Panc1 (cell line): Measurements from ENCODE around the gene FZD2. TPM values are rescaled to one million over a fixed set of nuclear protein-coding genes. Genes with fewer than 3 reads are reported as not detected.

Experiments
- ATAC-seq: fragments of 200-7000 bp; cut with Tn5 transposase; 2 replicates; pipeline ENCODE4 v1.9.1; 2020; ENCODE audit warnings: mild to moderate bottlenecking, moderate library complexity
- BruUV-seq: library from RNA; stranded (reverse); fragments of 400-500 nt; replicated peaks from 2 replicates; lab custom pipeline; 2021; lab: Mats Ljungman, UMichigan
- CTCF ChIA-PET: fragments of 300-600 bp; sonication (Branson Sonifier 250); formaldehyde crosslinking; loops from one replicate; lab custom pipeline; 2022; ENCODE audit warnings: antibody characterized with exemption; lab: Charles Lee
- POLR2A ChIA-PET: fragments of 300-600 bp; sonication (Branson Sonifier 250); formaldehyde crosslinking; loops from one replicate; lab custom pipeline; 2022; ENCODE audit warnings: antibody characterized with exemption; lab: Charles Lee
- DNase-seq: peaks from one replicate; pipeline ENCODE4 v3.0.0-alpha.2; 2010; ENCODE audit warnings: low read depth, low spot score
- H3K27ac ChIP-seq: 2 replicates; pipeline ENCODE4 v1.5.1; 2011; ENCODE audit warnings: mild to moderate bottlenecking, low read length, inconsistent platforms
- H3K27me3 ChIP-seq: fragments of 200-500 bp; sonication (Bioruptor generic); 2 replicates; pipeline ENCODE4 v1.6.0; 2014; ENCODE audit warnings: low read length, inconsistent platforms; ENCODE audit not compliant: control insufficient read depth, insufficient read depth
- H3K36me3 ChIP-seq: fragments of 200-500 bp; sonication (Bioruptor generic); 2 replicates; pipeline ENCODE4 v1.5.1; 2014; ENCODE audit warnings: inconsistent platforms, mild to moderate bottlenecking, low read length, moderate library complexity; ENCODE audit not compliant: control insufficient read depth, insufficient read depth
- H3K4me1 ChIP-seq: 2 replicates; pipeline ENCODE4 v1.5.1; 2011; ENCODE audit warnings: inconsistent platforms, mild to moderate bottlenecking, low read length, moderate library complexity; ENCODE audit not compliant: control insufficient read depth, insufficient read depth
- H3K4me3 ChIP-seq, 2 experiments: 2 replicates each; pipeline ENCODE4 v1.5.1; 2011 to 2012; ENCODE audit warnings: low read depth in 2 of 2, low read length in 2 of 2, mild to moderate bottlenecking in 2 of 2, inconsistent platforms in 1 of 2, moderate library complexity in 1 of 2
- H3K9me3 ChIP-seq: fragments of 200-500 bp; sonication (Bioruptor generic); 2 replicates; pipeline ENCODE4 v1.5.1; 2014; ENCODE audit warnings: low read depth, mild to moderate bottlenecking, inconsistent platforms, low read length, moderate library complexity; ENCODE audit not compliant: control insufficient read depth, insufficient read depth
- POLR2AphosphoS5 ChIP-seq: IDR thresholded peaks from 2 replicates; pipeline ENCODE4 v1.6.1; 2012; ENCODE audit warnings: mild to moderate bottlenecking, low read depth, low read length, moderate library complexity
- SIN3A ChIP-seq: IDR thresholded peaks from 2 replicates; pipeline ENCODE4 v1.6.1; 2012; ENCODE audit warnings: low read depth, mild to moderate bottlenecking, low read length, moderate library complexity, borderline replicate concordance; ENCODE audit not compliant: insufficient read depth
- TCF7L2 ChIP-seq: IDR thresholded peaks from 2 replicates; pipeline ENCODE4 v1.6.1; 2011; ENCODE audit warnings: mild to moderate bottlenecking, low read depth, low read length, inconsistent platforms
- in situ Hi-C: cut with HindIII; loops from 2 replicates; pipeline ENCODE4 v1.10.0; 2016; ENCODE audit warnings: low sequenced_read_pairs, low pct_unique_long_range_greater_than_20kb
- intact Hi-C: fragments of 100-400 bp; cut with micrococcal nuclease; formaldehyde crosslinking; loops from one replicate; pipeline ENCODE4 v1.10.0; 2022; ENCODE audit not compliant: unreplicated experiment
- total RNA-seq: library from RNA; stranded (reverse); gene quantifications from one replicate; pipeline ENCODE4 v1.2.1, GENCODE V29; 2021; ENCODE audit not compliant: unreplicated experiment
- TF ChIP-seq, protein P1 (sequence below), 2 experiments: IDR thresholded peaks; 2 replicates each; pipeline ENCODE4 v1.6.1; 2011 to 2012; ENCODE audit warnings: low read depth in 2 of 2, control low read depth in 1 of 2, low read length in 1 of 2, mild to moderate bottlenecking in 1 of 2, moderate library complexity in 1 of 2; ENCODE audit not compliant: insufficient read depth in 1 of 2
- TF ChIP-seq, protein P2 (sequence below): fragments of 450-650 bp; IDR thresholded peaks from 2 replicates; pipeline ENCODE4 v1.5.1; 2017; ENCODE audit warnings: mild to moderate bottlenecking

Gene FZD2
- total RNA-seq, 1 experiment from 2014 or later: 35.4 TPM

DNA sequence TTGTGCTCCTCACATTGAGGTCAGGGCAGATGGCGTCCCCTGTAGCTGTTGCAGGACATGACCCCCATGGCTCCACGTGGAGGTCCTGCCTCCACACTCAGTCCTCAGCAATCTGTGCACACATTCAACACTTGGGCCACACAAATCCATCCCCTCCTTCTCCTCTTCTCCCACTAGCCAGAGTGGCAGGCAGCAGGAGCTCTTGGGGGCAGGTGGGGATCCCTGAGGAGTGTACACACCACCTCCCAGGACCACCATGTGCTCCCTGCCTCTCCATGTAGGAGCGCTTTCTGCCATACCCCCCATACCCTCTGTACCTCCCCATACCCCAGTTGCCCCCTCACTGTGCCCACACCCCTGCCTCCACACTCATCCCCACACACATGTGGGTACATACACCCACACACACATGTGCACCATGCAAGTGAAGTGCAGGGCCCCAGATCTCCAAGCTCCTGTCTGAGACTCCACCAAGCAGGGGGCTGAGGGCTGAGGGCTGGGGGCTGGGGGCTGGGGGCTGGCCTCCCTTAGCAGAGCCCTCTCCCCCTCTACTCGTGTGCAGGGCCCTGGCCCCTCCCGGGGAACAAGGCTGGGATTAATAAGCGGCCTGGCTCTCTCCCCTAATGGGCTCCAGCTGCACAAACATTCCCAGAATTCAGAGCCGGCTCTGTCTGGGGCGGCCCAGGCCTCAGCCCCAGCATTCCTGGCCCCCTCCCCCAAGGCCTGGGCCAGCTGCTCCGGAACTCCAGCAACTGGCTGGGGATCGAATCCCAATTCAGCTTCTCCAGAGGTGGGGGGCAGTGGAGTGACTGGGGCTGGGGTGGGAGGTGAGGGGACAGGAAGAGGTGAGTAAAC is 50.8 kb downstream of the FZD2 start:
- in situ Hi-C loops (no loop called here), intact Hi-C loops (no loop called here)
- DNase-seq: no peak
- Histone ChIP-seq H3K27me3 (no peaks in the 10 kb centered on the region), H3K36me3 (no peaks in the 10 kb centered on the region), H3K4me1 (no peaks in the 10 kb centered on the region; the same call in 1 of the 2 replicates), H3K9me3 (no peaks in the 10 kb centered on the region), H3K27ac (no peak overlapping the region), H3K4me3 (no peak overlapping the region)
- no peak; the same call in 1 of the 2 replicates for ATAC-seq
- POLR2A ChIA-PET: interaction anchor here (0.6 to 0.7 kb wide), 2 partner anchors 26 to 68 kb away, joined by 5 to 10 read pairs; no protein-coding TSS in a partner anchor
- TF ChIP-seq SIN3A: no peak
- no peak for TF ChIP-seq TCF7L2
- TF ChIP-seq POLR2AphosphoS5: no peak
- TF ChIP-seq, protein P1, sequence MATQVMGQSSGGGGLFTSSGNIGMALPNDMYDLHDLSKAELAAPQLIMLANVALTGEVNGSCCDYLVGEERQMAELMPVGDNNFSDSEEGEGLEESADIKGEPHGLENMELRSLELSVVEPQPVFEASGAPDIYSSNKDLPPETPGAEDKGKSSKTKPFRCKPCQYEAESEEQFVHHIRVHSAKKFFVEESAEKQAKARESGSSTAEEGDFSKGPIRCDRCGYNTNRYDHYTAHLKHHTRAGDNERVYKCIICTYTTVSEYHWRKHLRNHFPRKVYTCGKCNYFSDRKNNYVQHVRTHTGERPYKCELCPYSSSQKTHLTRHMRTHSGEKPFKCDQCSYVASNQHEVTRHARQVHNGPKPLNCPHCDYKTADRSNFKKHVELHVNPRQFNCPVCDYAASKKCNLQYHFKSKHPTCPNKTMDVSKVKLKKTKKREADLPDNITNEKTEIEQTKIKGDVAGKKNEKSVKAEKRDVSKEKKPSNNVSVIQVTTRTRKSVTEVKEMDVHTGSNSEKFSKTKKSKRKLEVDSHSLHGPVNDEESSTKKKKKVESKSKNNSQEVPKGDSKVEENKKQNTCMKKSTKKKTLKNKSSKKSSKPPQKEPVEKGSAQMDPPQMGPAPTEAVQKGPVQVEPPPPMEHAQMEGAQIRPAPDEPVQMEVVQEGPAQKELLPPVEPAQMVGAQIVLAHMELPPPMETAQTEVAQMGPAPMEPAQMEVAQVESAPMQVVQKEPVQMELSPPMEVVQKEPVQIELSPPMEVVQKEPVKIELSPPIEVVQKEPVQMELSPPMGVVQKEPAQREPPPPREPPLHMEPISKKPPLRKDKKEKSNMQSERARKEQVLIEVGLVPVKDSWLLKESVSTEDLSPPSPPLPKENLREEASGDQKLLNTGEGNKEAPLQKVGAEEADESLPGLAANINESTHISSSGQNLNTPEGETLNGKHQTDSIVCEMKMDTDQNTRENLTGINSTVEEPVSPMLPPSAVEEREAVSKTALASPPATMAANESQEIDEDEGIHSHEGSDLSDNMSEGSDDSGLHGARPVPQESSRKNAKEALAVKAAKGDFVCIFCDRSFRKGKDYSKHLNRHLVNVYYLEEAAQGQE (IDR thresholded peaks at IDR 0.05; ENCODE audit: insufficient read depth in 1 of 2, low read depth in 2 of 2, low read length in 1 of 2): no peak
- TF ChIP-seq, protein P2, sequence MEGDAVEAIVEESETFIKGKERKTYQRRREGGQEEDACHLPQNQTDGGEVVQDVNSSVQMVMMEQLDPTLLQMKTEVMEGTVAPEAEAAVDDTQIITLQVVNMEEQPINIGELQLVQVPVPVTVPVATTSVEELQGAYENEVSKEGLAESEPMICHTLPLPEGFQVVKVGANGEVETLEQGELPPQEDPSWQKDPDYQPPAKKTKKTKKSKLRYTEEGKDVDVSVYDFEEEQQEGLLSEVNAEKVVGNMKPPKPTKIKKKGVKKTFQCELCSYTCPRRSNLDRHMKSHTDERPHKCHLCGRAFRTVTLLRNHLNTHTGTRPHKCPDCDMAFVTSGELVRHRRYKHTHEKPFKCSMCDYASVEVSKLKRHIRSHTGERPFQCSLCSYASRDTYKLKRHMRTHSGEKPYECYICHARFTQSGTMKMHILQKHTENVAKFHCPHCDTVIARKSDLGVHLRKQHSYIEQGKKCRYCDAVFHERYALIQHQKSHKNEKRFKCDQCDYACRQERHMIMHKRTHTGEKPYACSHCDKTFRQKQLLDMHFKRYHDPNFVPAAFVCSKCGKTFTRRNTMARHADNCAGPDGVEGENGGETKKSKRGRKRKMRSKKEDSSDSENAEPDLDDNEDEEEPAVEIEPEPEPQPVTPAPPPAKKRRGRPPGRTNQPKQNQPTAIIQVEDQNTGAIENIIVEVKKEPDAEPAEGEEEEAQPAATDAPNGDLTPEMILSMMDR: no peak
- CTCF ChIA-PET: no interaction called here
- no TSS peak for BruUV-seq

DNA sequence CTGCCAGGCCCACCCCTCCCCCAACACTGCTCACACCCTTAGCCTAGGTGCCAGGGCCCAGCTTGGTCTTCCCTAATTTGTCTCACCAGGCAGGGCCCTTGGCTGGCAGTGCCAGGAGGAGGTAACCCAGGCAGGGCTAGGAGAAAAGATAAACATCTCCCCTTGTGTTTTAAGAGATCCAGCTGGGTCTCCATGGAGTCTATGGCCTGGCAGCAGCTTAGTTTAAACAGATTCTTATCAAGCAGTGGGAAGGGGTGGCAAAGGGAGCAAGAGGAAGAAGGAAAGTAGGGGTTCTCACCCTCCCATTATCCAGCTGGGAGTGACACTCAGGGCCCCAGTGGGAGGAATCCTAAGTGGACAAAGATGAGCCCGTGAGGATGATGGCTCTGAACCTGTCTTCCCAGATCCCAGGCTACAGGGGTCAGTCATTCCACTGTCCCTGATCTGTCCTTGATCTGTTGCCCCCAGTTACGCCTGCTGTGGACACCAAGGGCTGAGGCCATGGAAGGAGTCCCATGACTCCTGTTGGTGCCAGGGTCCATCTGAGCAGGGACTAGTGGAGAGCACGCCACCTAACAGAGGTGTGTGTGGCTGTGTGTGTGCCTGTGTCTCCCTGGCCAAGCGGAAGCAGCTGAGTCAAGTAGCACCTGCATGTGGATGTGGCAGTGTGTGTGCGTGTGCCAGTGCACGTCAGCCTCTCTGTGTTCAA is 51.6 kb downstream of the FZD2 start:
- no peaks in the 10 kb centered on the region for H3K9me3 ChIP-seq
- TF ChIP-seq TCF7L2: no peak
- TF ChIP-seq, protein P1 (IDR thresholded peaks at IDR 0.05; ENCODE audit: insufficient read depth in 1 of 2, low read depth in 2 of 2, low read length in 1 of 2): no peak
- TF ChIP-seq POLR2AphosphoS5: no peak
- TF ChIP-seq, protein P2: no peak
- no peak for TF ChIP-seq SIN3A
- no peak overlapping the region for H3K4me3 ChIP-seq
- in situ Hi-C loops (no loop called here), intact Hi-C loops (no loop called here)
- ATAC-seq (no peak; the same call in 1 of the 2 replicates), DNase-seq (no peak)
- H3K4me1 ChIP-seq: no peaks in the 10 kb centered on the region; the same call in 1 of the 2 replicates
- H3K27me3 ChIP-seq: no peaks in the 10 kb centered on the region
- no peak overlapping the region for H3K27ac ChIP-seq
- H3K36me3 ChIP-seq: no peaks in the 10 kb centered on the region
- ChIA-PET POLR2A (interaction anchor here (0.7 kb wide), 1 partner anchor 26 kb away, joined by 5 read pairs; no protein-coding TSS in a partner anchor), CTCF (no interaction called here)
- no TSS peak for BruUV-seq
